Thyroid gland (tissue), 4 donors: ENCODE results near the gene MEGF6. TPM values are rescaled to one million over a fixed set of nuclear protein-coding genes. Genes with fewer than 3 reads are reported as not detected.

Source experiments
- DNase-seq, 2 donors: peaks; one replicate each; pipeline ENCODE4 v3.0.0-alpha.2; 2019
- H3K27ac ChIP-seq, 3 donors: fragments of 200-600 bp; sonication (generic); 1 replicate in 2 of 3; 2 replicates in 1 of 3; pipeline ENCODE4 v1.5.1; 2016 to 2019; ENCODE audit warnings: mild to moderate bottlenecking in 1 of 3, moderate library complexity in 1 of 3
- H3K27me3 ChIP-seq: fragments of 200-600 bp; sonication (generic); one replicate; pipeline ENCODE4 v1.5.1; 2019
- H3K36me3 ChIP-seq, 2 donors: fragments of 200-600 bp; sonication (generic); one replicate each; pipeline ENCODE4 v1.5.1; 2016 to 2019
- H3K4me1 ChIP-seq, 2 donors: fragments of 200-600 bp; sonication (generic); one replicate each; pipeline ENCODE4 v1.5.1; 2017 to 2019
- H3K4me3 ChIP-seq, 3 donors: fragments of 200-600 bp; sonication (generic); replicated peaks in 1 of 3; 1 replicate in 2 of 3; 2 replicates in 1 of 3; pipeline ENCODE4 v1.5.1; 2016; ENCODE audit warnings: mild to moderate bottlenecking in 1 of 3
- H3K9me3 ChIP-seq: fragments of 200-600 bp; sonication (generic); one replicate; pipeline ENCODE4 v1.5.1; 2017
- POLR2A ChIP-seq, 2 donors: fragments of 450-650 bp; IDR thresholded peaks; one replicate each; pipeline ENCODE4 v1.6.1; 2017; ENCODE audit warnings: antibody characterized with exemption in 2 of 2, mild to moderate bottlenecking in 2 of 2, moderate library complexity in 1 of 2
- WGBS, 2 donors: methylation state at CpG; one replicate each; pipeline ENCODE4 v1.1.5; 2017; 5-methylcytosine and 5-hydroxymethylcytosine counted together
- intact Hi-C: fragments of 100-400 bp; cut with DNase I; formaldehyde crosslinking; loops from one replicate; pipeline ENCODE4 v1.15.1; 2023
- total RNA-seq, 4 donors: library from RNA; depleted of rRNA; stranded (reverse); fragments of >200 nt; gene quantifications; one replicate each; pipeline ENCODE4 v1.2.3, GENCODE V29; 2016
- TF ChIP-seq, protein P1 (sequence below), 6 experiments: fragments of 200-600 bp in 3 of 6; fragments of 450-650 bp in 3 of 6; sonication (generic) in 3 of 6; IDR thresholded peaks; one replicate each; pipeline ENCODE4 v1.5.1; 2016 to 2019; ENCODE audit warnings: antibody characterized with exemption in 6 of 6, mild to moderate bottlenecking in 2 of 6, inconsistent platforms in 1 of 6, moderate library complexity in 1 of 6

Gene MEGF6
- total RNA-seq, 4 donors from 2014 or later, result 9.4 to 25.8 (median 21.8) TPM

DNA sequence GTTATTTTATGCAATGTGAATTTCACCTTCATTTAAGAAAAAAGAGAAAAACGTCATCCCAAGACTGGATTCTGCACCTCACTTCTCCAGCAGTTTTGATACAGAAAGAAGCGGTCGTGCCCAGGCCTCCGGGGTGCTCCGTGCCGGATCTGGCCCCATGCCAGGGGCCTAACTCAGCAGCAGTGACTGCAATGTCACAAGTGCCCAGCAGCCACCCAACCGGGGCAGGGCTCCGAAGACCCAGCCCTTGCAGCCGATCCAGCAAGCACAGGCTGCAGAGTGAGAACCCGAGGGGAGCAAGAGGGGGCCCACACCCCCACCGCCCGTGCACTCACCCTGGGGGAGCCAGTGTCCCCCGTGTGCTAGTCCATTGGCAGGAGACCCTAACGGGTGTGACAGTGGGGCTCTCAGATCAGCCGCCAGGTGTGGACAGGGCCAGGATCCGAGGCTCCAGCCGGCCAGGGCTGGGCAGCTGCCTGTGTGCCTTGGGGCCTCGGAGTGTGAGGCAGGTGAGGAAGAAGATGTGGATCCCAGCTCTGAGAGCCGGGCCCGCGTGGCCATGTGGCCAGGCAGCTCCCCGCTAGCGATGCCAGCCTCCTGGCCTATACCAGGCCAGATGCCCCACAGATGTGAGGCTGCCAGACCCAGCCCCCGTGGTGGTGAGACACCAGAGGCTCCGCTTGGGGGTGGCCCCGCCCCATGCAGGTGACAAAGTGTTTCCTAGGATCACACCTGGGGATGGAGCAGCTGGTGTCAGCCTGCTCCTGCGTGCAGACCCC is 60.6 kb downstream of the MEGF6 start:
- TF ChIP-seq POLR2A (IDR thresholded peaks at IDR 0.05), result no peak
- TF ChIP-seq, protein P1, sequence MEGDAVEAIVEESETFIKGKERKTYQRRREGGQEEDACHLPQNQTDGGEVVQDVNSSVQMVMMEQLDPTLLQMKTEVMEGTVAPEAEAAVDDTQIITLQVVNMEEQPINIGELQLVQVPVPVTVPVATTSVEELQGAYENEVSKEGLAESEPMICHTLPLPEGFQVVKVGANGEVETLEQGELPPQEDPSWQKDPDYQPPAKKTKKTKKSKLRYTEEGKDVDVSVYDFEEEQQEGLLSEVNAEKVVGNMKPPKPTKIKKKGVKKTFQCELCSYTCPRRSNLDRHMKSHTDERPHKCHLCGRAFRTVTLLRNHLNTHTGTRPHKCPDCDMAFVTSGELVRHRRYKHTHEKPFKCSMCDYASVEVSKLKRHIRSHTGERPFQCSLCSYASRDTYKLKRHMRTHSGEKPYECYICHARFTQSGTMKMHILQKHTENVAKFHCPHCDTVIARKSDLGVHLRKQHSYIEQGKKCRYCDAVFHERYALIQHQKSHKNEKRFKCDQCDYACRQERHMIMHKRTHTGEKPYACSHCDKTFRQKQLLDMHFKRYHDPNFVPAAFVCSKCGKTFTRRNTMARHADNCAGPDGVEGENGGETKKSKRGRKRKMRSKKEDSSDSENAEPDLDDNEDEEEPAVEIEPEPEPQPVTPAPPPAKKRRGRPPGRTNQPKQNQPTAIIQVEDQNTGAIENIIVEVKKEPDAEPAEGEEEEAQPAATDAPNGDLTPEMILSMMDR (IDR thresholded peaks at IDR 0.05), result no peak

DNA sequence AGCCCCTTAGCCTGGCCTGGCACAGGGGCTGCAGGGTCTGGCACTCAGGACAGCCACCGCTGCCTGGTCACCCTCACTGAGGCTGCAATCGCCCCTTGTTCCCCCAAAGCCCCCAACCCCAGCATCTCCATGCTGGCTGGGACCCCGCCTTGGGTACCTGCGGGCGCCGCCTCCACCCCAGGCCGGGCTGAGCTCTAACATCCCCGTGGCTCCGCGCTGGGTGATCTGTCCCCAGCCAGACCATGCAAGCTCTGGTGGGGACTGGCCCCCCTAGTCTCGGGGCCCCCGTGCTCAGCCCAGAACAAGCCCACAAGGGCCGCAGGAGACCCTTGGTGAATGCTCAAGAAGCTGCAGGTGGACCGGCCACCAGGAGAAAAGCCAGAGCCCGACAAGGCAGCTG is 62.4 kb downstream of the MEGF6 start:
- TF ChIP-seq, protein P1 (IDR thresholded peaks at IDR 0.05), result no peak
- TF ChIP-seq POLR2A (IDR thresholded peaks at IDR 0.05), result no peak
- H3K4me1 ChIP-seq, result peaks cover 6 to 22% of the 10 kb centered on the region in 2 donors
- no peak for DNase-seq
- no peaks in the 10 kb centered on the region for H3K9me3 ChIP-seq
- no peaks in the 10 kb centered on the region for H3K36me3 ChIP-seq
- H3K4me3 ChIP-seq, result no peak overlapping the region
- no peak overlapping the region for H3K27ac ChIP-seq
- intact Hi-C loops, result no loop called here
- no peaks in the 10 kb centered on the region for H3K27me3 ChIP-seq
- WGBS, 2 donors, result 94% methylated on average over 11 of the region's 15 CpGs

More for the DNA sequence above, 60.6 kb downstream of the MEGF6 start:
- H3K4me3 ChIP-seq, result no peak overlapping the region
- no peak overlapping the region for H3K27ac ChIP-seq
- 42 to 48% methylated on average over 8 to 21 of the region's 27 CpGs for WGBS, 2 donors
- DNase-seq, result peak; percentile 85
- no peaks in the 10 kb centered on the region for H3K27me3 ChIP-seq
- no peaks in the 10 kb centered on the region for H3K36me3 ChIP-seq
- intact Hi-C loops, result no loop called here
- peaks cover 6 to 22% of the 10 kb centered on the region in 2 donors for H3K4me1 ChIP-seq
- H3K9me3 ChIP-seq, result no peaks in the 10 kb centered on the region

DNA sequence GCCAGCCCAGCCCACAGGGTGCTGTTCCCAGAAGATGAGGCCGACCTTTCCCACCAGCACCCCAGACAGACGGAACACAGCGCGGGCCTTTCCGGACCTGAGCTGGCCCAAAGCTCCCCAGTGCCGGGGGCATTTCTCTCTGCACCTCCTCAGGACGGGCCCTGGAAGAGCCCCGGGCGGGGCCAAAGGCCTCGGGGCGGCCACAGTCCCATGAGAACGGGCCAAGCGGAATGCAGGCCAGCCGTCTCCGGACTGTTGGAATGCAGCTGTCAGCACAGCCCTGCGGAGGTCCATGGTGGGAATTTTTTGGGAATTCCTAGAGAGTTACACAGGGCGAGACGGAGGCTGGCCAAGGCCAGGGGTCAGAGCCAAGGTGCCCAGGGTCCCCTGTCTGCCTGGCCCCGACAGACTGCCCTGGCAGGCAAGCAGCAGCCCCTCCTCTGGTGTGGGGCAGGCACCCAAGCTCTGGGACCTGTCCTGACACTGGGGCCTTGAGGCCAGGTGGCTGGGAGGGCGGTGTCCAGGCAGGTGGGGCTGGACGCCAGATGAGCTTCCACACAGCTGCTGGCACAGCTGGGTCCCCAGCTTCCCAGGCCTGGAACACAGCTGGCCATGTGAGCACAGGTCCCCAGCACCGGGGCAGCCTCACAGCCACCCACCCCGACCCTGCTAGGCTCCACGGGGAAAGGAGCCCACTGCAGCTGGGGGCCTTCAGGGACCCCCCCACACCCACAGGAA is 63.0 kb downstream of the MEGF6 start:
- 76 to 78% methylated on average over 10 to 17 of the region's 24 CpGs for WGBS, 2 donors
- DNase-seq, result no peak
- Histone ChIP-seq H3K9me3 (no peaks in the 10 kb centered on the region), H3K36me3 (no peaks in the 10 kb centered on the region), H3K4me3 (no peak overlapping the region), H3K4me1 (peaks cover 6 to 22% of the 10 kb centered on the region in 2 donors), H3K27ac (no peak overlapping the region), H3K27me3 (no peaks in the 10 kb centered on the region)
- TF ChIP-seq, protein P1 (IDR thresholded peaks at IDR 0.05), result no peak
- TF ChIP-seq POLR2A (IDR thresholded peaks at IDR 0.05), result no peak
- intact Hi-C loops, result no loop called here

DNA sequence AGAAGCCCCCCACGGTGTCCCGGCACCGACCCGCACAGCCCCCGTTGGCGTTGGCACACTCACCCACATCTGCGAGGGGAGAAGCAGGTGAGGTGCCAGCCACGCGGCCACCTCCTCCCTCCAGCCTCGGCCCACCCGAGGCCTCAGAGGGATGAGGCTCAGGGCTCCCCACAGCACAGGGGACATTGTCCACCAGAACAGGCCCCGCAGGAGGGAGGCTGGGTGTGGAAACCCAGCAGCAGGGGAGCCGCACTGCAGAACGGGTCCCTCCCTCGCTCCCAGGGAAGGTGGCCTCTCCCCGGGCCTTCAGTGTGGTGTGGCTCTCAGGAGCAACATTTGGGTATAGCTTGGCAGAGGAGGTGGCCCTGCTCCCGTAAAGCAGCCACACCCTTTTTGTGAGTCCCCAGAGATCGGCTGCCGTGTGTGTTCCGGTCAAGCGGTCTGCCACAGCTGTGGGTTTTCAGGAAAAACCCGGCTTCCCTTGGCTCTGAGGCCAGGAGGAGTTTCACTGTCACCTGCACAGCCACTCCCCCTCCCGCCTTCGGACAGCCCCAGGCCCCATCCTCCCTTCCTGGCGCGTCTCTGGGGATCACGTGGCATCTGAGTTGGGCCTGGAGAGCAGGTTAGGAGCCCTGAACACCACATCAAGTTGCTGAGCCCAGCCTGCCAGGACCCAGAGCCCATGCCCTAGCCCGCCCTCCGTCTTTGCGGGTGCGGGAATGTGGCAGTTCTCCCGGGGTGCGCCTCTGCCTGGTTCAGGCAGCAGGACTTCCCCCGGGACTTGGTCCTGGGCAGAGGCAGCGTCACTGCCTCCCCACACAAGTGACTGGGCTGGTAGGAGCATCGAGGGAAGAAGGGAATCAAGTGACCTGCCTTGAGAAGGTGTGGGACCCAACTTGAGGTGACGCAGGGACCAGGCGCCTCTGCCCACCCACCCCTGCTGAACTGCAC is 64.0 kb downstream of the MEGF6 start:
- intact Hi-C loops, result no loop called here
- peaks cover 6 to 30% of the 10 kb centered on the region in 2 donors for H3K4me1 ChIP-seq
- TF ChIP-seq, protein P1 (IDR thresholded peaks at IDR 0.05), result no peak
- no peak for TF ChIP-seq POLR2A (IDR thresholded peaks at IDR 0.05)
- H3K27ac ChIP-seq, result no peak overlapping the region
- H3K4me3 ChIP-seq, result no peak overlapping the region
- no peaks in the 10 kb centered on the region for H3K9me3 ChIP-seq
- peak; percentile 76 to 78 for DNase-seq
- no peaks in the 10 kb centered on the region for H3K27me3 ChIP-seq
- no peaks in the 10 kb centered on the region for H3K36me3 ChIP-seq
- 43 to 61% methylated on average over 12 to 25 of the region's 38 CpGs for WGBS, 2 donors
